Astrocyte of the spinal cord (primary cell): ENCODE results near the gene PTPRN2.
"Not testable (repeated sequence)": the region's sequence is repeated elsewhere in the genome, so short reads cannot be mapped to it uniquely, and the experiment has no call there.

Experiments
- DNase-seq: peaks from one replicate; pipeline ENCODE4 v3.0.0; 2011; ENCODE audit warnings: low read depth, low spot score
- H3K4me3 ChIP-seq: 2 replicates; pipeline ENCODE4 v1.5.1; 2011; ENCODE audit warnings: low read depth, mild to moderate bottlenecking, low read length, moderate library complexity
- CTCF ChIP-seq: IDR thresholded peaks from 2 replicates; pipeline ENCODE4 v1.5.1; 2012; ENCODE audit warnings: low read depth, mild to moderate bottlenecking, low read length, inconsistent platforms
- in situ Hi-C: cut with HindIII; loops from 2 replicates; pipeline ENCODE4 v1.10.0; 2017; ENCODE audit warnings: low sequenced_read_pairs

Gene PTPRN2

GRCh38 chr7:158299607-158300006, 288.0 kb downstream of the PTPRN2 start:
- in situ Hi-C loops: no loop called here
- DNase-seq: no peak
- H3K4me3 ChIP-seq: no peak overlapping the region
- no peak for TF ChIP-seq CTCF

- TF ChIP-seq CTCF: no peak
- in situ Hi-C loops: no loop called here
- DNase-seq: no peak
- no peak overlapping the region for H3K4me3 ChIP-seq
Observed at GRCh38 chr7:158296798-158297104, 290.9 kb downstream of the PTPRN2 start.

GRCh38 chr7:158295966-158296797, 291.4 kb downstream of the PTPRN2 start:
- no peak for DNase-seq
- no peak for TF ChIP-seq CTCF
- no peak overlapping the region for H3K4me3 ChIP-seq
- in situ Hi-C loops: no loop called here

GRCh38 chr7:158294468-158295215, 293.0 kb downstream of the PTPRN2 start:
- in situ Hi-C loops, H3K4me3 ChIP-seq, DNase-seq: not testable (repeated sequence)

GRCh38 chr7:158292948-158293347, 294.7 kb downstream of the PTPRN2 start:
- no peak for TF ChIP-seq CTCF
- no peak overlapping the region for H3K4me3 ChIP-seq
- in situ Hi-C loops: no loop called here
- no peak for DNase-seq

DNA sequence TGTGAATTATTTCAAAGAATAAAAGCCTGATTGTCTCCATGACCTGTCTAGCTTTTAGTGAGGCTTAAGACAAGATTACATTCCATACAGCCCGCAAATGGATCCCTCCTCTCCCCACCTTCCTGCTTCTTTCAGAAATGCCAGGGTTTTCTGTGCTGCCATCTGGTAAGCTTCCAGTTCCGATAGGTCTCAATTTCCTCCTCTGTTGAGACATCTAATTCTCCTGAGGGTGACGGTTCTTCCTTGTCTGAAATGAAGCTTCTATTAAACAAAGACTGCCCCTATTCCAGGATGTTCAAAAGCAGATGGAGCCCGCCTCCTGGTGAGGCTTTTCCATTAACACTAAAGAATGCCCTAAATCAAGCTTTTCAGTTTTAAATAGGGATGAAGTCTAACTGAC, 295.6 kb downstream of the PTPRN2 start:
- no peak for TF ChIP-seq CTCF
- in situ Hi-C loops: no loop called here

DNA sequence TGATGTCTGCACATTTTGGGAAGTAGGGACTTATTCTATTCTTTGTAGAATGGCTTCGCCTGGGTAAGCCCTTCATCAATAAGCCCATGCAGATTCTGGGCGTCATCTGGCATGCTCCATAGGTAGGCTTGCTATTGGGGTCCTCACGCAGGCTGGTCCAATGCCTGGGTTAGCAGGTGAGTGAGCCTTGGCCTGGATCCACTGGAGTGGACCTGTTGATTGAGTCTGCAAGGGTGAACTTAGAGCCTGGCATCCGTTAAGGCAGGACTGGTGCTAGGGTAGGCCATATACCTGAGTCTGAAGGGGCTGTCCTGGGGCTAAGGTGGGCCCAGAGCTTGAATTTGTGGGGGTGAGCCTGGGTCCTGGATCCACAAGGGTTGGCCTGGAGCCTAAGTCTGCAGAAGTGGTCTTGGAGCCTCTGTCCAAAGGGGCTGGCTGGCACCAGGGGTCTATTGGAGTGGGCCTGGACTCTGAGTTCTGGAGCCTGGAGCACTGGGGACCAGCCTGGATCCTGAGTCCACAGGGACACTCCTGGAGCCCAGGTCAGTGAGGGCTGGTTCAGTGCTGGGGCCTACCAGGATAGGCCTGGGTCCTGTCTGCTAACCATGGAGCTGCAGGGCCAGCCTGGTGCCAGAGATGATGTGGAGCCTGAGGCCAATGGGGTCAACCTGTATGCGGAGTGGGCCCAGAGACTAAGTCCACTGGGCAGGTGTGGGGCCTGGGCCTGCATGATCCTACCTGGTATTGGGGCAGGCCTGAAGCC, 297.7 kb downstream of the PTPRN2 start:
- no peak for TF ChIP-seq CTCF
- no peak for DNase-seq
- no peak overlapping the region for H3K4me3 ChIP-seq
- in situ Hi-C loops: no loop called here

More for the DNA sequence above, 295.6 kb downstream of the PTPRN2 start:
- DNase-seq: no peak
- H3K4me3 ChIP-seq: no peak overlapping the region
